Caco-2 (cell line): ENCODE data around the gene MOV10L1. TPM values are rescaled to one million over a fixed set of nuclear protein-coding genes. Genes with fewer than 3 reads are reported as not detected.

ENCODE experiments used
- BruUV-seq: library from RNA; stranded (reverse); fragments of 400-500 nt; replicated peaks from 2 replicates; lab custom pipeline; 2021; lab: Mats Ljungman, UMichigan
- CTCF ChIA-PET: fragments of 300-600 bp; sonication (Branson Sonifier 250); formaldehyde crosslinking; loops from one replicate; lab custom pipeline; 2022; ENCODE audit warnings: antibody characterized with exemption; lab: Charles Lee
- POLR2A ChIA-PET: fragments of 300-600 bp; sonication (Branson Sonifier 250); formaldehyde crosslinking; loops from one replicate; lab custom pipeline; 2022; ENCODE audit warnings: antibody characterized with exemption; lab: Charles Lee
- DNase-seq, 2 experiments: peaks; one replicate each; pipeline versions ENCODE4 v3.0.0 to v3.0.0-alpha.2; 2020 to 2022
- H3K27me3 ChIP-seq: replicated peaks from 2 replicates; pipeline ENCODE4 v1.6.0; 2011; ENCODE audit warnings: low read length; ENCODE audit not compliant: control insufficient read depth, insufficient read depth
- H3K36me3 ChIP-seq: 2 replicates; pipeline ENCODE4 v1.5.1; 2011; ENCODE audit warnings: low read length; ENCODE audit not compliant: control insufficient read depth, insufficient read depth
- H3K4me1 ChIP-seq: fragments of 250-450 bp; sonication (Bioruptor Pico); 2 replicates; pipeline ENCODE4 v1.5.1; 2020; ENCODE audit warnings: mild to moderate bottlenecking
- H3K4me3 ChIP-seq: 2 replicates; pipeline ENCODE4 v1.5.1; 2011; ENCODE audit warnings: low read depth, mild to moderate bottlenecking, control low read depth, low read length
- H3K9me3 ChIP-seq: fragments of 250-450 bp; sonication (Bioruptor Pico); 2 replicates; pipeline ENCODE4 v1.5.1; 2020; ENCODE audit warnings: mild to moderate bottlenecking, moderate library complexity
- H3K27ac Mint-ChIP-seq: one replicate; pipeline ENCODE4 v1.8.0; 2022; ENCODE audit warnings: mixed read lengths; ENCODE audit not compliant: unreplicated experiment
- H3K27me3 Mint-ChIP-seq: one replicate; pipeline ENCODE4 v1.8.0; 2022; ENCODE audit warnings: mixed read lengths; ENCODE audit not compliant: insufficient read depth, unreplicated experiment
- H3K36me3 Mint-ChIP-seq: one replicate; pipeline ENCODE4 v1.8.0; 2022; ENCODE audit warnings: mild to moderate bottlenecking, mixed read lengths; ENCODE audit not compliant: insufficient read depth, unreplicated experiment
- H3K4me1 Mint-ChIP-seq: one replicate; pipeline ENCODE4 v1.8.0; 2022; ENCODE audit warnings: low read depth, mixed read lengths; ENCODE audit not compliant: unreplicated experiment
- H3K4me3 Mint-ChIP-seq: one replicate; pipeline ENCODE4 v1.8.0; 2022; ENCODE audit warnings: mild to moderate bottlenecking, moderate library complexity, mixed read lengths; ENCODE audit not compliant: unreplicated experiment
- H3K9me3 Mint-ChIP-seq: one replicate; pipeline ENCODE4 v1.8.0; 2022; ENCODE audit warnings: mixed read lengths; ENCODE audit not compliant: unreplicated experiment
- intact Hi-C: fragments of 100-400 bp; cut with micrococcal nuclease; formaldehyde crosslinking; loops from one replicate; pipeline ENCODE4 v1.10.0; 2022; ENCODE audit not compliant: unreplicated experiment
- total RNA-seq: library from RNA; stranded (reverse); gene quantifications from 2 replicates; pipeline ENCODE4 v1.2.3, GENCODE V29; 2022
- TF ChIP-seq, protein P1 (sequence below), 2 experiments: fragments of 200-600 bp in 1 of 2; IDR thresholded peaks; 1 replicate in 1 of 2; 2 replicates in 1 of 2; pipeline versions ENCODE4 v1.5.1 to v1.8.0; 2011 to 2022; ENCODE audit warnings: antibody characterized with exemption in 1 of 2, control low read depth in 1 of 2, inconsistent platforms in 1 of 2, low read depth in 1 of 2, low read length in 1 of 2, mild to moderate bottlenecking in 1 of 2, moderate library complexity in 1 of 2; ENCODE audit not compliant: insufficient read depth in 1 of 2, severe bottlenecking in 1 of 2, unreplicated experiment in 1 of 2

MOV10L1 gene
- total RNA-seq, 1 experiment from 2014 or later, result not detected

- H3K4me3 ChIP-seq, result no peak overlapping the region
- H3K36me3 ChIP-seq, result no peaks in the 10 kb centered on the region
- no peaks in the 10 kb centered on the region for H3K27me3 Mint-ChIP-seq
- intact Hi-C loops, result no loop called here
- peaks cover 7% of the 10 kb centered on the region for H3K4me1 ChIP-seq
- no peaks in the 10 kb centered on the region for H3K27me3 ChIP-seq
- H3K4me3 Mint-ChIP-seq, result no peak overlapping the region
- H3K4me1 Mint-ChIP-seq, result no peaks in the 10 kb centered on the region
- CTCF ChIA-PET, result no interaction called here
- no peak overlapping the region for H3K27ac Mint-ChIP-seq
- no peak for DNase-seq
- TF ChIP-seq, protein P1, sequence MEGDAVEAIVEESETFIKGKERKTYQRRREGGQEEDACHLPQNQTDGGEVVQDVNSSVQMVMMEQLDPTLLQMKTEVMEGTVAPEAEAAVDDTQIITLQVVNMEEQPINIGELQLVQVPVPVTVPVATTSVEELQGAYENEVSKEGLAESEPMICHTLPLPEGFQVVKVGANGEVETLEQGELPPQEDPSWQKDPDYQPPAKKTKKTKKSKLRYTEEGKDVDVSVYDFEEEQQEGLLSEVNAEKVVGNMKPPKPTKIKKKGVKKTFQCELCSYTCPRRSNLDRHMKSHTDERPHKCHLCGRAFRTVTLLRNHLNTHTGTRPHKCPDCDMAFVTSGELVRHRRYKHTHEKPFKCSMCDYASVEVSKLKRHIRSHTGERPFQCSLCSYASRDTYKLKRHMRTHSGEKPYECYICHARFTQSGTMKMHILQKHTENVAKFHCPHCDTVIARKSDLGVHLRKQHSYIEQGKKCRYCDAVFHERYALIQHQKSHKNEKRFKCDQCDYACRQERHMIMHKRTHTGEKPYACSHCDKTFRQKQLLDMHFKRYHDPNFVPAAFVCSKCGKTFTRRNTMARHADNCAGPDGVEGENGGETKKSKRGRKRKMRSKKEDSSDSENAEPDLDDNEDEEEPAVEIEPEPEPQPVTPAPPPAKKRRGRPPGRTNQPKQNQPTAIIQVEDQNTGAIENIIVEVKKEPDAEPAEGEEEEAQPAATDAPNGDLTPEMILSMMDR (IDR thresholded peaks at IDR 0.05; ENCODE audit: insufficient read depth in 1 of 2, low read depth in 1 of 2, low read length in 1 of 2, severe bottlenecking in 1 of 2, unreplicated experiment in 1 of 2), result no peak
- H3K9me3 Mint-ChIP-seq, result no peaks in the 10 kb centered on the region
- POLR2A ChIA-PET, result no interaction called here
- H3K36me3 Mint-ChIP-seq, result no peaks in the 10 kb centered on the region
- no peaks in the 10 kb centered on the region for H3K9me3 ChIP-seq
- BruUV-seq, result no TSS peak
These were observed 27.2 kb upstream of the MOV10L1 start for GRCh38 chr22:50062509-50063135.

GRCh38 chr22:50063589-50064393, 26.0 kb upstream of the MOV10L1 start:
- no peaks in the 10 kb centered on the region for H3K36me3 ChIP-seq
- POLR2A ChIA-PET, result no interaction called here
- no TSS peak for BruUV-seq
- Mint-ChIP-seq H3K4me3 (no peak overlapping the region), H3K9me3 (no peaks in the 10 kb centered on the region), H3K36me3 (no peaks in the 10 kb centered on the region), H3K4me1 (no peaks in the 10 kb centered on the region), H3K27me3 (no peaks in the 10 kb centered on the region), H3K27ac (no peak overlapping the region)
- peaks cover 7% of the 10 kb centered on the region for H3K4me1 ChIP-seq
- no peaks in the 10 kb centered on the region for H3K27me3 ChIP-seq
- no peaks in the 10 kb centered on the region for H3K9me3 ChIP-seq
- DNase-seq, result no peak
- TF ChIP-seq, protein P1 (IDR thresholded peaks at IDR 0.05; ENCODE audit: insufficient read depth in 1 of 2, low read depth in 1 of 2, low read length in 1 of 2, severe bottlenecking in 1 of 2, unreplicated experiment in 1 of 2), result no peak
- H3K4me3 ChIP-seq, result no peak overlapping the region
- intact Hi-C loops, result no loop called here
- CTCF ChIA-PET, result no interaction called here

- no peaks in the 10 kb centered on the region for H3K27me3 ChIP-seq
- Mint-ChIP-seq H3K4me3 (no peak overlapping the region), H3K27me3 (no peaks in the 10 kb centered on the region), H3K27ac (no peak overlapping the region), H3K9me3 (no peaks in the 10 kb centered on the region), H3K36me3 (no peaks in the 10 kb centered on the region), H3K4me1 (no peaks in the 10 kb centered on the region)
- TF ChIP-seq, protein P1 (IDR thresholded peaks at IDR 0.05; ENCODE audit: insufficient read depth in 1 of 2, low read depth in 1 of 2, low read length in 1 of 2, severe bottlenecking in 1 of 2, unreplicated experiment in 1 of 2), result no peak
- DNase-seq, result no peak
- POLR2A ChIA-PET, result no interaction called here
- H3K4me3 ChIP-seq, result no peak overlapping the region
- peaks cover 7% of the 10 kb centered on the region for H3K4me1 ChIP-seq
- intact Hi-C loops, result no loop called here
- H3K9me3 ChIP-seq, result no peaks in the 10 kb centered on the region
- H3K36me3 ChIP-seq, result no peaks in the 10 kb centered on the region
- BruUV-seq, result no TSS peak
- CTCF ChIA-PET, result interaction anchor here (1.2 kb wide), 1 partner anchor 34 kb away, joined by 8 read pairs; no protein-coding TSS in a partner anchor
These were observed 25.4 kb upstream of the MOV10L1 start for GRCh38 chr22:50064453-50064852.
